ENCODE data around the gene GOLGA6L26. TPM values are rescaled to one million over a fixed set of nuclear protein-coding genes. Genes with fewer than 3 reads are reported as not detected.
"Not testable (repeated sequence)": the region's sequence is repeated elsewhere in the genome, so short reads cannot be mapped to it uniquely, and the experiment has no call there.

GOLGA6L26 gene, protein sequence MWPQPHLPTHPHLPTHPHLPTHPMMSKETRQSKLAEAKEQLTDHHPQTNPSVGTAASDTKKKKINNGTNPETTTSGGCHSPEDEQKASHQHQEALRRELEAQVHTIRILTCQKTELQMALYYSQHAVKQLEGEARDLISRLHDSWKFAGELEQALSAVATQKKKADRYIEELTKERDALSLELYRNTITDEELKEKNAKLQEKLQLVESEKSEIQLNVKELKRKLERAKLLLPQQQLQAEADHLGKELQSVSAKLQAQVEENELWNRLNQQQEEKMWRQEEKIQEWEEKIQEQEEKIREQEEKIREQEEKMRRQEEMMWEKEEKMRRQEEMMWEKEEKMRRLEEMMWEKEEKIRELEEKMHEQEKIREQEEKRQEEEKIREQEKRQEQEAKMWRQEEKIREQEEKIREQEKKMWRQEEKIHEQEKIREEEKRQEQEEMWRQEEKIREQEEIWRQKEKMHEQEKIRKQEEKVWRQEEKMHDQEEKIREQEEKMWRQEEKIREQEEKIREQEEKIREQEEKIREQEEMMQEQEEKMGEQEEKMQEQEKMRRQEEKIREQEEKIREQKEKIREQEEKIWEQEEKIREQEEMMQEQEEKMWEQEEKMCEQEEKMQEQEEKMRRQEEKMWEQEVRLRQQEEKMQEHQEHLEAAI
- not detected in 2 replicates for total RNA-seq (2014; rRNA removed)
- Bru-seq, nascent RNA = not detected
- not detected for BruChase-seq, experiment 1, labeled RNA remaining after a 6-hour chase
- not detected for BruChase-seq, experiment 2, labeled RNA remaining after a 2-hour chase
- long read RNA-seq = 0 reads

- H3K9me2 ChIP-seq (replicated peaks; ENCODE audit: low read length); H3K27me3 ChIP-seq (ENCODE audit: low read length); H3K79me2 ChIP-seq (ENCODE audit: low read length); H3K9ac ChIP-seq (ENCODE audit: low read length); DNase-seq; H3K9me3 ChIP-seq (ENCODE audit: low read length); H3F3A ChIP-seq (ENCODE audit: low read length, unreplicated experiment); CTCF ChIA-PET; H3K4me3 ChIP-seq (ENCODE audit: low read length); POLR2A ChIA-PET (ENCODE audit: unreplicated experiment); H2AFZ ChIP-seq (ENCODE audit: low read length); H3K4me1 ChIP-seq (ENCODE audit: insufficient read depth, low read length); ATAC-seq; H3K4me2 ChIP-seq (ENCODE audit: low read length); H4K20me1 ChIP-seq (ENCODE audit: low read length); intact Hi-C loops (cut with micrococcal nuclease); H3K36me3 ChIP-seq (ENCODE audit: low read depth, low read length); BruUV-seq (replicated peaks); H3K27ac ChIP-seq (ENCODE audit: low read length): not testable (repeated sequence)
These were observed at the start of gene GOLGA6L26 for GRCh38 chr15:23334096-23334495. Gene GOLGA6L26, minus strand, starts transcription at chr15:23334196. Its CDS starts 61 bp downstream, at chr15:23334135.

DNA sequence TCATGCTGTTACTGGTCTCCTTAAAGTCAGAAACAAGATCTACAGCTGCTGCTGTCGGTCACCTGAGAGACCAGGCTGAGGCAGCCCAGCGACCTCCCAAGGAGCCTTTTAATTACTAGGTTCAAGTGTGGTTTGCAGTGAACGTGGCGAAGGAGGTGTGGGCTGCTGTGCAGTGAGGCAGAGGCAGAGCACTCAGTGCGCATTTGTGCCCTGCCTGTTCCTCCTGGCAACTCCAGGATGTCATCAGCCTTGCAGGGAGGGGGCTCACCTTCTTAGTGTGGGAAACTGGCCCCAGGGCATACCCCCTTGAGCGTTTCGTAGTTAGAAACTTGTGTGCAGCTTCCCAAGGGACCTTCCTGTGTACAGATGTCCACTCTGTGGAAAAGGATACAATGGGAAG is 47.2 kb upstream of the GOLGA6L26 start:
- H3F3A ChIP-seq (ENCODE audit: low read length, unreplicated experiment); BruUV-seq (replicated peaks); DNase-seq; H3K79me2 ChIP-seq (ENCODE audit: low read length); H2AFZ ChIP-seq (ENCODE audit: low read length); ATAC-seq; H3K9ac ChIP-seq (ENCODE audit: low read length); H3K9me2 ChIP-seq (replicated peaks; ENCODE audit: low read length); H4K20me1 ChIP-seq (ENCODE audit: low read length); H3K4me3 ChIP-seq (ENCODE audit: low read length); H3K27ac ChIP-seq (ENCODE audit: low read length); H3K4me2 ChIP-seq (ENCODE audit: low read length); CTCF ChIA-PET; intact Hi-C loops (cut with micrococcal nuclease); H3K36me3 ChIP-seq (ENCODE audit: low read depth, low read length); H3K9me3 ChIP-seq (ENCODE audit: low read length); H3K4me1 ChIP-seq (ENCODE audit: insufficient read depth, low read length); POLR2A ChIA-PET (ENCODE audit: unreplicated experiment): not testable (repeated sequence)
- H3K27me3 ChIP-seq (ENCODE audit: low read length) = peaks cover 69% of the 10 kb centered on the region

- H3K4me2 ChIP-seq (ENCODE audit: low read length); H2AFZ ChIP-seq (ENCODE audit: low read length); H4K20me1 ChIP-seq (ENCODE audit: low read length); DNase-seq; H3K9me2 ChIP-seq (replicated peaks; ENCODE audit: low read length); POLR2A ChIA-PET (ENCODE audit: unreplicated experiment); H3K36me3 ChIP-seq (ENCODE audit: low read depth, low read length); intact Hi-C loops (cut with micrococcal nuclease); BruUV-seq (replicated peaks); H3K4me1 ChIP-seq (ENCODE audit: insufficient read depth, low read length); H3K9me3 ChIP-seq (ENCODE audit: low read length); H3K9ac ChIP-seq (ENCODE audit: low read length); H3K27ac ChIP-seq (ENCODE audit: low read length); ATAC-seq; H3F3A ChIP-seq (ENCODE audit: low read length, unreplicated experiment); H3K79me2 ChIP-seq (ENCODE audit: low read length); H3K4me3 ChIP-seq (ENCODE audit: low read length); CTCF ChIA-PET: not testable (repeated sequence)
- peaks cover 69% of the 10 kb centered on the region for H3K27me3 ChIP-seq (ENCODE audit: low read length)
These were observed 46.7 kb upstream of the GOLGA6L26 start for GRCh38 chr15:23380700-23381099.

DNA sequence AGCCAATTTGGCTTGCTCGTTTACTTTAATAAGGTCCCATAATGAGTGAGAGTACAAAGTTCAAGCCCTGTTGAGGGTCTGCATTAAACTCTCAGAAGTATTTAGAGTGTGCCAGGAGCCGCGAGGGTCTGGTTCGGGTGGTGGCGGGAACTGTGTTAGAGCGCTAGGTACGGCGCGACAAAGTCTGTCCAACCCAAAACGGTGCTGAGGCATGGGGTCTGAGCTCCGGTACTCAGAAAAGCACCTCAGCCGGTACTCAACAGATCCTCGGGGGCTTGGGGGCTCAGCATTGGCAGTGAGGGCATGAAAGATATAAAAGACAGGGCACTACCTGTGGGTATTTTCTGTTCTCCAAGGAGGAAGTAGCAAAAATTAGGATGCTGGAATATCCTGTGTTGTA is 45.0 kb upstream of the GOLGA6L26 start:
- H3K27ac ChIP-seq (ENCODE audit: low read length); H3K4me1 ChIP-seq (ENCODE audit: insufficient read depth, low read length); intact Hi-C loops (cut with micrococcal nuclease); DNase-seq; H3K4me2 ChIP-seq (ENCODE audit: low read length); H2AFZ ChIP-seq (ENCODE audit: low read length); H3F3A ChIP-seq (ENCODE audit: low read length, unreplicated experiment); BruUV-seq (replicated peaks); H3K79me2 ChIP-seq (ENCODE audit: low read length); H3K36me3 ChIP-seq (ENCODE audit: low read depth, low read length); H4K20me1 ChIP-seq (ENCODE audit: low read length); H3K4me3 ChIP-seq (ENCODE audit: low read length); CTCF ChIA-PET; POLR2A ChIA-PET (ENCODE audit: unreplicated experiment); H3K9me3 ChIP-seq (ENCODE audit: low read length); ATAC-seq; H3K9me2 ChIP-seq (replicated peaks; ENCODE audit: low read length); H3K9ac ChIP-seq (ENCODE audit: low read length): not testable (repeated sequence)
- peaks cover 61% of the 10 kb centered on the region for H3K27me3 ChIP-seq (ENCODE audit: low read length)

GRCh38 chr15:23374226-23374625 is 40.2 kb upstream of the GOLGA6L26 start:
- BruUV-seq (replicated peaks); H3K4me3 ChIP-seq (ENCODE audit: low read length); H3K9ac ChIP-seq (ENCODE audit: low read length); ATAC-seq; H3K9me3 ChIP-seq (ENCODE audit: low read length); POLR2A ChIA-PET (ENCODE audit: unreplicated experiment); CTCF ChIA-PET; H2AFZ ChIP-seq (ENCODE audit: low read length); H3K4me1 ChIP-seq (ENCODE audit: insufficient read depth, low read length); H3K27ac ChIP-seq (ENCODE audit: low read length); H4K20me1 ChIP-seq (ENCODE audit: low read length); H3K79me2 ChIP-seq (ENCODE audit: low read length); H3K4me2 ChIP-seq (ENCODE audit: low read length); DNase-seq; H3F3A ChIP-seq (ENCODE audit: low read length, unreplicated experiment); H3K9me2 ChIP-seq (replicated peaks; ENCODE audit: low read length); H3K36me3 ChIP-seq (ENCODE audit: low read depth, low read length); intact Hi-C loops (cut with micrococcal nuclease): not testable (repeated sequence)
- H3K27me3 ChIP-seq (ENCODE audit: low read length) = peaks cover 54% of the 10 kb centered on the region

DNA sequence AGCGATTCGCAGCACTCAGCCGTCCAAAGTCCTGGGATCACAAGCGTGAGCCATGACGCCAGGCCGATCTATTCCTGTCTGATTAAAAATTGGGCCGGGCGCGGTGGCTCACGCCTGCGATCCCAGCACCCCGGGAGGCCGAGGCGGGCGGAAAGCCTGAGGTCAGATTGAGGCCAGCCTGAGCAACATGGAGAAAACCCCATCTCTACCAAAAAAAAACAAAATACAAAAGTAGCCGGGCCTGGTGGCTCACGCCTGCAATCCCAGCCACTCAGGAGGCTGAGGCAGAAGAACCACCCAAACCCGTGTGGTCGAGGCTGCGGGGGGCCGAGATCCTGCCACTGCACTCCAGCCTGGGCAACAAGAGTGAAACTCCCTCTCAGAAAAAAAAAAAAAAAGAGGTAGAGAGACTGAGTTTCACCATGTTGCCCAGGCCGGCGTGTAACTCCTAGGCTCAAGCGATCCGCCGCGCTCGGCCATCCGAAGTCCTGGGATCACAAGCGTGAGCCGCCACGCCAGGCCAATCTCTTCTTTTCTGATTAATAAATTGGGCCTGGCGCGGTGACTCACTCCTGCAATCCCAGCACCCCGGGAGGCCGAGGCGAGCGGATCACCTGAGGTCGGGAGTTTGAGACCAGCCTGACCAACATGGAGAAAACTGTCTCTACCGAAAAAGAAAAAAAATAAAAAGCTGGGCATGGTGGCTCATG is 39.0 kb upstream of the GOLGA6L26 start:
- H3K4me3 ChIP-seq (ENCODE audit: low read length); H3K79me2 ChIP-seq (ENCODE audit: low read length); intact Hi-C loops (cut with micrococcal nuclease); H3K27ac ChIP-seq (ENCODE audit: low read length); H3K9me3 ChIP-seq (ENCODE audit: low read length); POLR2A ChIA-PET (ENCODE audit: unreplicated experiment); DNase-seq; ATAC-seq; H3F3A ChIP-seq (ENCODE audit: low read length, unreplicated experiment); H3K4me2 ChIP-seq (ENCODE audit: low read length); H3K9ac ChIP-seq (ENCODE audit: low read length); H3K36me3 ChIP-seq (ENCODE audit: low read depth, low read length); BruUV-seq (replicated peaks); H2AFZ ChIP-seq (ENCODE audit: low read length); H3K4me1 ChIP-seq (ENCODE audit: insufficient read depth, low read length); CTCF ChIA-PET; H4K20me1 ChIP-seq (ENCODE audit: low read length); H3K9me2 ChIP-seq (replicated peaks; ENCODE audit: low read length): not testable (repeated sequence)
- H3K27me3 ChIP-seq (ENCODE audit: low read length) = peaks cover 49% of the 10 kb centered on the region
